NCI-H2107 treated with DMSO at 0.1 percent for 48 hours (cell line): ENCODE measurements around the gene TCERG1L.
"Not testable (repeated sequence)": the region's sequence is repeated elsewhere in the genome, so short reads cannot be mapped to it uniquely, and the experiment has no call there.

Source experiments
- DNase-seq: peaks from one replicate; lab custom pipeline; 2025; ENCODE audit not compliant: unreplicated experiment; lab: John Stamatoyannopoulos, UW

The TCERG1L gene

GRCh38 chr10:131111471-131112080 lies 199.9 kb downstream of the TCERG1L start:
- DNase-seq, result no peak

DNA sequence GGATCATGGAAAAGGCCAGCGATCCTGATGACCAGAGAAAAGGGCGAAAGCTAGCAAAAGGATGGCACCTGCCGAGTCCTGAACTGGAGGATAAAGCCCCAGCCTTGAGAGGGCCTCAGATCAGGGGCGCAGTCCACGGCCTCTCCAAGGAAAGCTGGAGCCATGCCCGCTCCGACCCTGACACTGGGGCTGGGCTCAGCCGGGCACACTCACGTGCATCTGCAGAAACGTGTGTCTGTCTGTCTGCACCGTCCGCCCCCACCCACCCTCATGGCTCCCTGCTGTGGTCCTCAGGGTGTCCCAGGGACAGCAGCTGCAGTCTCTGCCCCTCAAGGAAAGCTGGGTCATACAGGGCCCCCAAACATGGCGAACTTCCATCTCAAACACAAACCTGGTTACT lies 200.5 kb downstream of the TCERG1L start:
- no peak for DNase-seq

- DNase-seq, result no peak
These were observed 201.2 kb downstream of the TCERG1L start for GRCh38 chr10:131110241-131110783.

GRCh38 chr10:131109726-131110125 lies 201.8 kb downstream of the TCERG1L start:
- no peak for DNase-seq

GRCh38 chr10:131109291-131109690 lies 202.2 kb downstream of the TCERG1L start:
- DNase-seq, result no peak

GRCh38 chr10:131107970-131108369 lies 203.6 kb downstream of the TCERG1L start:
- no peak for DNase-seq

- DNase-seq, result no peak
These were observed 208.8 kb downstream of the TCERG1L start for GRCh38 chr10:131102676-131103075.

GRCh38 chr10:131102147-131102546 lies 209.4 kb downstream of the TCERG1L start:
- no peak for DNase-seq

GRCh38 chr10:131100418-131101410 lies 210.8 kb downstream of the TCERG1L start:
- DNase-seq, result not testable (repeated sequence)

DNA sequence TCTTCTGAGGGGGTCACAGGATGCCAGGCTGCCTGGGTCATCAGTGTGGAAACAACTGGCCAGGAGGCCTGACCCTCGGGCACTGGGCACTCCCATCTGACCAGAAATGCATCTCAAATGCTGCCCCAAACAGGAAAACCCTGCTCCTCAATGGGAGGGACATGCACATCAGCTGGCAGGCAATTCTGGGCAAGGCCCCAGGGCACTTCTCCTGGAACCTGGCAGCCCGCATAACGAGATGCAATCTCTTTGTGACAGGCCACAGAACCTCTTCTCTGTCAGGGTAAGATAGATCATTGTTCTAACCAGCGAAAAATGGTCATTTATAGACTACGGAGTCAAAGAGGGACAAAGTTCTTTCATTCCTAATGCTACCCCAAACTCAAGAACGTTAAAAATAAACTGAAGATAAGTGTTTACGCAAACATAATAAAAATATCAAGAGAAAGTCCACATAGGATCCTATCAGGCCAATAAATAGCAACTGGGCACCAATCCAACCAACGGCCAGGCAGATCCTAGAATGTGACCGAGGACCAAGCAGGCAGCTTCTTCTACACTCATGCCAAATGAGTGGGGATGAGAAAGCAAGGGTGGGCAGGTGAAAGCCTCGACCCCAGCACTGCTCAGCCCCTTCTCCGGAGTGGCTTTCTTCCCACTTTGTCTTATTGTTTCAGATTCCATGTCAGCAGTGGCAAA lies 212.3 kb downstream of the TCERG1L start:
- DNase-seq, result no peak

DNA sequence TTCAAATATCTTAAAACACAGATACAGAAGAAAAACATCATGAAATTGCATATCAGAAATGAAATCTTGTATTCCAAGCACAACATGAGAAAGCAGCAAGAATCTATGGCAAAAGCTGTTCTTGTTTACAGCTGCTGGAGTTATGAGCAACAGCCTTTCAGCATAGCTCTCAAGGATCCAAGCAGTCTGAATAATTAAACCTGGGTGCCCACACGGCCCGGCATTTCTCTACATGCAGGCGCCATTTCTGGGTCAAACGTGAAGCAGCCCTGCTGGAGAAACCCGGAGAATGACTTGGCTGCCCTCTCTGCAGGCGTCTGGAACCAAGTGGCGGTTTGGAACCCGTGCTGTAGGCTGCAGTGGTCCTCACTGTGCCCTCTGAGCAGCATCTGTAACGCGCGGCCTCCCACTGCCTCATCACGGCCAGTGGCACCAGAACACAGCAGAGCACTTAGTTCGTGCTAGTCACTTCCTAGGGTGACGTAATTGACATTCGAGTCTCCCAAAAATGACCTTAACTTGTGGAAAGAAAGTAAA lies 213.0 kb downstream of the TCERG1L start:
- no peak for DNase-seq

DNA sequence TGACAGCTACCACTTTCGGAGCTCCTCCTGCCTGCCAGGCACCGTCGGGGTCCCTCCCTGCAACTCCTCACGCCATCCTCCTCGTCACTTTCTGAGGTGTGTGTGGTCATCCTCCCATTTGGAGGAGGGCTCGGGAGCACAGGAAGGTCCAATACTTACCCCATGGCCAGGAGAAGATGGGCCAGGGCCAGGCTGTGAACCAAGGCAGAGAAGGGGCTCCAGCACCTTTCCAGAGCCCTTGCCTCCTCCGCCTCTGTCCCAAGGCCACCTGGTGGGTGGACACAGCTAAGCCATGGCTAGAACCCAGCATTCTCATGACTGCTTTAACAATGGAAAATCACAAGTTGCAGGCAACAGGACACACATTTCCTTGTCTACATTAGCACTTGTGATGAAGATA lies 215.5 kb downstream of the TCERG1L start:
- no peak for DNase-seq

DNA sequence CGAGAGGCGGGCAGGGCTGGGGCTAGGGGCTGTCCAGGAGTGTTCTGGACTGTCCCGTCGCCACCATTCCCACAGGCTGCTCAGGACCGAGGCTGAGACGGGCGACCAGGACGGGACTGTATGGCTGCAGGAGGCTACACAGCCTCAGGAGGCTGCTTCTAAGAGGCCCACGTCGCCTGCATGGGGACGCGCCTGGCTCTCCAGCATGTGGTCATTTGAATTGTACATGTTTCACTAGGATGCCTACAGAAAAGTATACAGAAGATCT lies 216.3 kb downstream of the TCERG1L start:
- DNase-seq, result no peak

DNA sequence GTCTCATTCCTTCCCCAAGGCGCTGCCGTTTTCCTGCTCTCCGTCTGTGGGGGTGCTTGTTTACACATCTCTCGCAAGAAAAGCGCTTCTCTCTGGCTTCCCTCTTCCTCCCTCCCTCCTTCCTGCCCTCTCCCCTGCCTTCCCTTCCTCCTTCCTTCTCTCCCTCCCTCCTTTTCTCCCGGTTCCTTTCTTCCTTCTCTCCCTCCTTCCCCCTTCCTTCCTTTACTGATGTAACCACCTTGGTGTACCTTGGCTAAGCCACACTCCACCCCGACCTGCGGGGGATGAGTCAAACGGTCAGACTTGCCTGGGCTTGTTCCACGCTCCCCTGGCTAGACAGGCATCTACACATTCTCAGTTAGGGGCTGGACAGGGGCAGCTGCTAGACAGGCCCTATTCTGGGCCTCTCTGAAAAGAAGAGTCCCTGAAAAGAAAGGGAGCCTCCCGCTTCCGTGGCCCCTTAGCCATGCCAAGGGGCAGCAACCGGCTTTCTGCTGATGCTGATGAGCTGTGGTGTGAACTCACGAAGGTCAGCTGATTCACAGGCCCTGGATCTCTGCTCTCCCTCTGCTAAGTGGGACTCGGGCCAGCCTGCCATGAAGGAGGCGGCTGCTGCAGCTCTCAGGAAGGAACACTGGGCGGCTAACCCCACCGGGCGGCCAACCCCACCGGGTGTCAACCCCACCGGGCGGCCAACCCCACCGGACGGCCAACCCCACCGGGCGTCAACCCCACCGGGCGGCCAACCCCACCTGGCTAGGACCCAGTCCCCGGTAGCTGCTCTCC lies 216.8 kb downstream of the TCERG1L start:
- no peak for DNase-seq

DNA sequence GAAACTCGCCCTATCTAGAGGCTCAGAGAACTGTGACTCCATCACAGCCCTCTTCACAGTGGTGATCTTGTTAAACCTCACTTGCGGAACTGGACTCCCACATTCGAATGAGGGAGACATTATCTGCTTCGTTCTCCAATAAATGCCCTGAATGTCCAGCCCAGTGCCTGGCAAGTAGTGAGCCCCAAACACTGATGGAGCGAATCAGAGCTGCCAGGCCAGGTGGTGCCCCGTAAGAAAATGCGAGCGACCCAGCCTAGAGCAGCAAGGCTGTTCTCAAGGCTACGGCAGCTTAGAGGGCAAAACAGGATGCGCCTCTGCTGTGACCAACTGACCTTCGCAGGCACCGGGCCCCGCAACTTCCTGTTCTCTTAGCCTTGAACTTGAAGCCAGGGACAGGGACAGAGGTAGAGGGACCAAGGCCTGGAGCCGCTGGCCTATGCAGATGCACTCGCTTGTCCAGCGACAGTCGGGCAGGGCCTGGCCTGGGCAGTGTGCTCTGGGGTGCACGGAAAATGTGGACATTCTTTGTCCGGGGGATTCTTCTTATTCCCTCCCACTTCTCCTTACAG lies 217.6 kb downstream of the TCERG1L start:
- no peak for DNase-seq

- no peak for DNase-seq
These were observed 218.2 kb downstream of the TCERG1L start for GRCh38 chr10:131093346-131093745.

DNA sequence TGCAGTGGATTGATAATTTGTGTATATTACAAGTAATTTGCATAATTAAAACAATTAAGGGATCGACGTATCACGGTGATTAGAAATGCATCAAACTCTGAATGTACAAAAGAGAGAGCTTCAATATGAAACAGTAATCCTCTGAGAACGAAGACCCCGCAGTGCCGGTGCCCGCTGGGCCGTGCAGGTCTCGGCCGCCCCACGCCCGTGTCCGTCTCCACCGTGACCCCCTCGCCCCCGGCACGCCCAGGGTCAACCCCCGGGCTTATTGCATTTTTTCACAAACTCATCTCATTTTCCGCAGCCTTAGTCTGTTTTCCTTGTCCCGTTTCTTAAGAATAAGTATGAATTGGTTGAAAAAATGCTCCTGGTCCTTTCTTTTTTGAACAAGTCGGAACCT lies 218.6 kb downstream of the TCERG1L start:
- no peak for DNase-seq

DNA sequence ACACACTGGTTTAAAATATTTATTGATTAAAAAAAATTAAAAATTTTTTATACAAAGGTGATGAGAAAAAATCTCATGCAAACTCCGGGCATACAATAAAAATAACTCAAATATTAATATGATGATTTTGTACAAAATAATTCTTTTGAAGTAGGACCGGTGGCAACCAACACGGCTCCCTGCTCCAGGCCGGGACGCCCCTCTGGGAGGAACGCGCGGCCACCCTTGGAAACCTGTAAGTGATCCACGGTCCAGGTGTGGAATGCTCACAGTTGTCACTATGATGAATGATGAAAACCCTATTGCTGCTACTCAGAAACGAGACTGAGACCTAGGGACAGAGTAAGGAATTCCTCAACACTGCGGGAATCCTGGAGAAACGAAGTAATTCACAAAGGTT lies 219.1 kb downstream of the TCERG1L start:
- no peak for DNase-seq

GRCh38 chr10:131091682-131092081 lies 219.8 kb downstream of the TCERG1L start:
- DNase-seq, result no peak
